ENCODE data around the gene RCSD1.

RCSD1 gene

GRCh38 chr1:167693425-167694045, 63.5 kb downstream of the RCSD1 start:
- DNase-seq: no peak

GRCh38 chr1:167694691-167695090, 64.7 kb downstream of the RCSD1 start:
- no peak for DNase-seq

GRCh38 chr1:167695147-167695546, 65.1 kb downstream of the RCSD1 start:
- no peak for DNase-seq

GRCh38 chr1:167695756-167696561, 65.9 kb downstream of the RCSD1 start:
- DNase-seq: no peak

- DNase-seq: no peak
These were observed 67.7 kb downstream of the RCSD1 start for GRCh38 chr1:167697667-167698141.

- DNase-seq: no peak
These were observed 68.3 kb downstream of the RCSD1 start for GRCh38 chr1:167698313-167698712.

- DNase-seq: no peak
These were observed 71.5 kb downstream of the RCSD1 start for GRCh38 chr1:167701510-167701909.

GRCh38 chr1:167703557-167703956, 73.5 kb downstream of the RCSD1 start:
- DNase-seq: no peak

GRCh38 chr1:167704715-167705114, 74.7 kb downstream of the RCSD1 start:
- DNase-seq: no peak

GRCh38 chr1:167705250-167705649, 75.2 kb downstream of the RCSD1 start:
- DNase-seq: no peak

GRCh38 chr1:167706363-167706762, 76.3 kb downstream of the RCSD1 start:
- no peak for DNase-seq

GRCh38 chr1:167706931-167707877, 77.2 kb downstream of the RCSD1 start:
- DNase-seq: no peak

- no peak for DNase-seq
These were observed 77.9 kb downstream of the RCSD1 start for GRCh38 chr1:167707942-167708341.

- peak; percentile 29 for DNase-seq
These were observed 78.9 kb downstream of the RCSD1 start for GRCh38 chr1:167708940-167709389.

- no peak for DNase-seq
These were observed 80.8 kb downstream of the RCSD1 start for GRCh38 chr1:167710836-167711235.

GRCh38 chr1:167711797-167712196, 81.8 kb downstream of the RCSD1 start:
- DNase-seq: no peak

GRCh38 chr1:167713330-167714081, 83.5 kb downstream of the RCSD1 start:
- DNase-seq: no peak

- no peak for DNase-seq
These were observed 84.0 kb downstream of the RCSD1 start for GRCh38 chr1:167714098-167714438.

- DNase-seq: peak; percentile 86
These were observed 84.6 kb downstream of the RCSD1 start for GRCh38 chr1:167714439-167715156.

GRCh38 chr1:167715157-167715999, 85.3 kb downstream of the RCSD1 start:
- DNase-seq: peak; percentile 84

GRCh38 chr1:167716000-167716271, 85.9 kb downstream of the RCSD1 start:
- no peak for DNase-seq
